WERI-Rb-1 (cell line): Measurements from ENCODE around the gene UQCRC1.

Experiments
- DNase-seq: peaks from one replicate; pipeline ENCODE4 v3.0.0-alpha.2; 2020
- H3K27ac ChIP-seq: fragments of 250-450 bp; sonication (Bioruptor Pico); 2 replicates; pipeline ENCODE4 v1.5.1; 2020; ENCODE audit warnings: mild to moderate bottlenecking, moderate library complexity
- H3K27me3 ChIP-seq: fragments of 250-450 bp; sonication (Bioruptor Pico); 2 replicates; pipeline ENCODE4 v1.5.1; 2021; ENCODE audit warnings: mild to moderate bottlenecking, low read depth, moderate library complexity; ENCODE audit not compliant: insufficient read depth, severe bottlenecking
- H3K36me3 ChIP-seq: fragments of 250-450 bp; sonication (Bioruptor Pico); 2 replicates; pipeline ENCODE4 v1.5.1; 2020; ENCODE audit warnings: mild to moderate bottlenecking, moderate library complexity
- H3K4me3 ChIP-seq: 2 replicates; pipeline ENCODE4 v1.5.1; 2011; ENCODE audit warnings: low read depth, mild to moderate bottlenecking, control low read depth, low read length
- H3K9me3 ChIP-seq: fragments of 250-450 bp; sonication (Bioruptor Pico); 2 replicates; pipeline ENCODE4 v1.5.1; 2021; ENCODE audit warnings: mild to moderate bottlenecking, moderate library complexity; ENCODE audit not compliant: severe bottlenecking
- TF ChIP-seq, protein P1 (sequence below): IDR thresholded peaks from 2 replicates; pipeline ENCODE4 v1.5.1; 2011; ENCODE audit warnings: low read depth, mild to moderate bottlenecking, control low read depth, inconsistent platforms, low read length

UQCRC1 gene

DNA sequence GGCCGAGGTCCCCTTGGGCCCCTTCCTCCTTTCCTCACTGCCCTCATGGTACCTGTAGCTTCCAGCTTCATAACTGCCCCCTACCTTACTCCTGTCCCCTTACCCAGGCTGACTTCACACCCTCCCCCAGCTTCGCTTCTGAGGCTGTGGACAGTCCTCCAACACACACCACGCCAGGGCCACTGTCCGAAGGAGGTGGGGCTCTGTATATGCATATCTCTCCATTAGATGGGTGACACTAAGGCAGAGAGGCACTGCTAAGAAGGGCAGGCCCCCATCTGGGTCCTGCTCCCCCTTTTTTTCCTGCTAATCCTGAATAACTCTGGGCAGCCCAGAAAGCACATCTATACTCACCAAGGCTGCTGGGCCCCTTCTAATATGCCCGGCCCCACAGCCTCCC, 13.3 kb downstream of the UQCRC1 start:
- TF ChIP-seq, protein P1, sequence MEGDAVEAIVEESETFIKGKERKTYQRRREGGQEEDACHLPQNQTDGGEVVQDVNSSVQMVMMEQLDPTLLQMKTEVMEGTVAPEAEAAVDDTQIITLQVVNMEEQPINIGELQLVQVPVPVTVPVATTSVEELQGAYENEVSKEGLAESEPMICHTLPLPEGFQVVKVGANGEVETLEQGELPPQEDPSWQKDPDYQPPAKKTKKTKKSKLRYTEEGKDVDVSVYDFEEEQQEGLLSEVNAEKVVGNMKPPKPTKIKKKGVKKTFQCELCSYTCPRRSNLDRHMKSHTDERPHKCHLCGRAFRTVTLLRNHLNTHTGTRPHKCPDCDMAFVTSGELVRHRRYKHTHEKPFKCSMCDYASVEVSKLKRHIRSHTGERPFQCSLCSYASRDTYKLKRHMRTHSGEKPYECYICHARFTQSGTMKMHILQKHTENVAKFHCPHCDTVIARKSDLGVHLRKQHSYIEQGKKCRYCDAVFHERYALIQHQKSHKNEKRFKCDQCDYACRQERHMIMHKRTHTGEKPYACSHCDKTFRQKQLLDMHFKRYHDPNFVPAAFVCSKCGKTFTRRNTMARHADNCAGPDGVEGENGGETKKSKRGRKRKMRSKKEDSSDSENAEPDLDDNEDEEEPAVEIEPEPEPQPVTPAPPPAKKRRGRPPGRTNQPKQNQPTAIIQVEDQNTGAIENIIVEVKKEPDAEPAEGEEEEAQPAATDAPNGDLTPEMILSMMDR: no peak
- Histone ChIP-seq H3K27me3 (no peaks in the 10 kb centered on the region), H3K36me3 (peaks cover 39% of the 10 kb centered on the region), H3K27ac (no peak overlapping the region), H3K9me3 (no peaks in the 10 kb centered on the region), H3K4me3 (no peak overlapping the region)
- DNase-seq: no peak

DNA sequence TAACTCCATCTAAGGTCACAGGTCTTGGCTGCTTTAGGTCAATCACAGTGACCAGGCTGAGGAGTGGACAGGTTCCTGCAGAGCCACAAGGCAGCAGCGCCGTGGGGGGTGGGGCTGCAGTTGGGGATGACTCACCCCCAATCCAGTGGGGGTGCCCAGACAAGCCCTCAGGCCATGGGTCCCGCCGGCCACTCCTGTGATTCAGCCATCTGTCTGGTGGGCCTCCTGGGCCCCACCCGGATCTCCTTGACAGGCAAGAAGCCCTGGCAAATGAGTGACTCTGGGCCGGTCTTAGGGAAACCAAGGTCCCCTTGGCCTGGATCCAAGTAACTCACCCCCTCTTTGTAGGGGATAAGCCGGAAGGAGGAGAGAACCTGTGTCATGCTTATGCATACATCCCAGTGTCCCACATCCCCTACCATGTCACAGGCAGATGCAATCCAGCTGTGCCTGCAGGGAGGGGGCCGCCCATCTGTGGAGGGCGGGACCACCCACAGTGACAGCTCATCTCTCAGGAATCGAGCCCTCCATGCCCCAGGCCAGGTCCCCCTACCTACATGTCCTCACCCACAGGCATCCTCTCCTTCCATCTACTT, 13.8 kb downstream of the UQCRC1 start:
- DNase-seq: no peak
- no peak overlapping the region for H3K27ac ChIP-seq
- H3K9me3 ChIP-seq: no peaks in the 10 kb centered on the region
- no peaks in the 10 kb centered on the region for H3K27me3 ChIP-seq
- no peak overlapping the region for H3K4me3 ChIP-seq
- TF ChIP-seq, protein P1: no peak
- H3K36me3 ChIP-seq: peaks cover 33% of the 10 kb centered on the region

DNA sequence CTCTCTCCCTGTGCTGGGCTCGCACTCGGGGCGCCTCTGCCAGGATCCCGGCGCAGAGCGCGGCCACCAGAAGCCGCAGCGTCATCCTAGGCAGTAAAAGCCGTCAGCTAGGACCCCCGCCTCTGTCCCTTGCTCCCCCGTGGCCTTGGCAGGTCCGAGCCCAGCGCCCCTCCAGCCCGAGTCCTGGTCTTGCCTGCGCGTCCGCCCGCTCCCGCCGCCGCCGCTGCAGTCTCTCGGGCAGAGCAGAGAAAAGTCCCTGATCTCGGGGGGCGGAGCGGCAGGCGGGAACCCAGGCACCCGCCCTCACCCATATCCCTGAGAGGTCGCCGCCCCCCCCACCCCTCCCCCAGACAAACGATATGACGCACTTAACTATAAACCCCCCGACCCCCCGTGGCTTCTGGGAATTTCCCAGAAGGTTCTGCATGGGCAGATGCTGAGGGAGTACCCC, 14.3 kb downstream of the UQCRC1 start, which contains the start of gene COL7A1:
Gene COL7A1, minus strand, starts transcription at position 255 of the 451 bp plus-strand sequence. Its CDS starts 170 bp downstream, at position 85.
- H3K9me3 ChIP-seq: no peaks in the 10 kb centered on the region
- H3K36me3 ChIP-seq: peaks cover 28% of the 10 kb centered on the region
- TF ChIP-seq, protein P1: no peak
- no peak within 1 kb of the TSS for H3K27ac ChIP-seq
- no peak within 1 kb of the TSS for H3K4me3 ChIP-seq
- no peak for DNase-seq
- H3K27me3 ChIP-seq: no peaks in the 10 kb centered on the region

DNA sequence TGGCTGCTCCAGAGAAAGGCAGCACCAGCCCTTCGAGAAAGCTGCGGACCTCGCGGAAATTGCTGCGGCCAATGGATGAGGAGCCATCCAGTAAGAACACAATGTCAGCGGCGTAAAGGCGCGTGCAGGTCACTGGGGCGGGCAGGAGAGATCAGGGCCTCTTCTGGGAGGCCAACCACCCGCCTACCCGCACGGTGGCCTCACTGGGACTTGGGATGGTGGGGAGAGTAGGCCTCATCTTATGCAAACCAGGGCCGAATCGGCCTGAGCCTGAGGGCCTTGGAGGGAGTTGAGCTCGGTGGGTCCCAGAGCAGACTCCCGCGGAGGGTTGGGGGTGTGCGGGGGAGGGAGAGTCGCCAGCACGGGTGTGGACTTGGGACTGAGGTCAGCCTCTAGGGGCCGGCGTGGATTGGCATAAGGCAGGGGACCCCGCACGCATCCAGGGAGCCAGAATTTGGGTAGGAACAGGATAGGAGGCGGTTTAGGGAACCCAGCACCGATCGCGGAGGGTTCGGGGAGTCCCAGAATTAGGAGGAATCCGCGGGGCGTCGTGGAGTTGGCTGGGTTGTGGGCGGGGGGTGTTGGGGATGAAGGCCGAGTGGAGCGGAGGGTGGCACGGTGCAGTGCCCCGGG, 14.9 kb downstream of the UQCRC1 start:
- TF ChIP-seq, protein P1: no peak
- Histone ChIP-seq H3K27me3 (no peaks in the 10 kb centered on the region), H3K27ac (no peak overlapping the region), H3K9me3 (no peaks in the 10 kb centered on the region), H3K4me3 (no peak overlapping the region), H3K36me3 (peaks cover 22% of the 10 kb centered on the region)
- DNase-seq: no peak

DNA sequence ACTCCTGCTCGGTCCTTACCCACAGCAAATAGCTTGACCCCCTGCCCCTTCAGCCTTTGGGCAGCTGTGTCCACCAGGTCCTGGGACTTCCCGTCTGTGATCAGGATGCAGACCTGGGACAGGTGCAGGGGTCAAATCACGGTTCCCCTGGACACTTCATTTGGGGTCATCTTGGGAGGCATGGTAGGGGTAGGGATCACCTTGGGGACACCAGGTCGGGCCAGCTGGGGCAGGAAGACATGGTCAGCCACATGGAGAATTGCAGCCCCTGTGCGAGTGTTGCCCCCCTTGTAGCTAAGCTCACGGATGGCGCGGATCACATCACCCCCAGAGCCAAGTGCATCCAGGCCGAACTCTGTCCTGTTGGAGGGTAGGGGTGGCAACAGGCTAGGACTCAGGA, 16.1 kb downstream of the UQCRC1 start:
- no peak for DNase-seq
- Histone ChIP-seq H3K27ac (no peak overlapping the region), H3K27me3 (no peaks in the 10 kb centered on the region), H3K9me3 (no peaks in the 10 kb centered on the region), H3K36me3 (peaks cover 10% of the 10 kb centered on the region), H3K4me3 (no peak overlapping the region)
- TF ChIP-seq, protein P1: no peak
